Measurements from ENCODE around the gene RGS14.
A peak's percentile ranks its signal among the peaks of the same experiment; 100 is the strongest.

Gene RGS14

DNA sequence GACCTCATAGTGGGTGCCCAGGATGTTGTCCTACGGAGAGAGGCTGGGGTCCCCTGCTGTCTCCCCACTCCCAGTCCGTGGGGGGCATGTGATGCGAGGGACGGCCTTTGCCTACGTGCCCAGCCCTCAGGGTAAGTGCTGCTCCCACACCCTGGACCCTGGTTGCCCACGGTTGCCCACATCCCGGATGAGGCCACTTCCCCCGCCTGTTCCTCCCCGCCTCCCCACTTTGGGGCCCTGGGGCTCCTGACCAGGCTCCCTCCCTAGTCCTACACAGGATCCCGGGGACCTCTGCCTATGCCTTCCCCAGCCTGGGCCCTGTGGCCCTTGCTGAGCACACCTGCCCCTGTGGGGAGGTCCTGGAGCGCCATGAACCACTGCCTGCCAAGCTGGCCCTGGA is 28.0 kb downstream of the RGS14 start:
- no peak for DNase-seq

DNA sequence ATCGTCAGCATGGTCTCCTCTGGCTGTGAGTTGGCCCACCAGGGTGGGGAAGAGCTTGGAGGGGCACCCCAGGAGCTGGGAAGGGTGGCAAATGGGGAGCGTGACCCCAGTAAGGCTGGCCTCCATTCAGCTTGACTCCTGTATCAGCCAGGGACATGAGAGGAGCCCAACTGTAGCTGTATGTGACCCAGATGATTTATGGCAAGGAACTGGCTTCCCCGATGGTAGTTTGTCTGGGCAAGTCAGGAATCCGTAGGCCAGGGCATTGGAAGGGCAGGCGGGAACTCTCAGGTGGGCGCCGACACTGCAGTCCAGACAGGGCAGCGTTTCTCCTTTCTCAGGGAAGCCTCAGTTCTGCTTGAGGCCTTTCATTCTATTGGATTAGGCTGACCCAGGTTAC is 28.8 kb downstream of the RGS14 start:
- no peak for DNase-seq

DNA sequence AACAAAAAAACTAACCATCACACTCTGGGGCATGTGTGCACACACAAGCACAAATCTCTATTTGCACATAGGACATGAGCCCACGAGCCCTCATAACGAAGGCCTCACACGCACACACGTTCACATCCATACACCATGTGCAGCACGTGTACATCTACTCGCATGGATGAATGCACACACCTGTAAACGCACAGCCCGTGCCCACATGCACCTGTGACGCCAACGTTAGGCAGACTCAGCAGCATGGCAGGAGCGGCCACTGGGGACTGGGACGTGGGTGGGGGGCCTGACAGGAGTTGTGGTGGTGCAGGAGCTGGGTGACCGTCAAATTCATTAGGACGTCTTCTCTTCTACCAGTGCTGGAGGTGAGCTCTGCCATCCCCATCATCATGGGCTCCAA is 29.7 kb downstream of the RGS14 start:
- DNase-seq = no peak

DNA sequence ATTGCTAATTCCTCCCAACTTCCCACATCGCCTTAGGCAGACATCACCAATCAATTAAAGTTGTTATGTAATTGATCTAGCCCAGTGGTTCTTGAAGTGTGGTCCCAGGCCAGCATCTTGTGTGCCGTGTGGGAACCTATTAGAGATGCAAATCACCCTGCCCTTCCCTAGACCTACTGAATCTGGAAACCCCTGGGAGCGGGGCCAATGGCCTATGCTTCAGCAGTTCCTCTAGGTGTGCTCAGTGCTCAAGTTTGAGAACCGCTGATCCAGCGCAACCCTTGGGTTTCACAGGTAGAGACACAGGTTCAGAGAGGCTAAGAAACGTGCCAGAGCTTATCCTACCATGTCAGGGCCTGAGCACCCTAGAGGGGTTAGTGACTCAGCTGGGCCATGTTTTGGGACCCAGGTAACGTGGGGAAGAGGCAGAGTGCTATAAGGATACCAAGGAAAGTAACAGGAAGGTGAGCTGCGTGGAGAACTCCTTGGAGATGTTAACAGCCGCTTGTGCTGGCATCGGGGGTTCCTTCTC is 30.9 kb downstream of the RGS14 start:
- DNase-seq = no peak

DNA sequence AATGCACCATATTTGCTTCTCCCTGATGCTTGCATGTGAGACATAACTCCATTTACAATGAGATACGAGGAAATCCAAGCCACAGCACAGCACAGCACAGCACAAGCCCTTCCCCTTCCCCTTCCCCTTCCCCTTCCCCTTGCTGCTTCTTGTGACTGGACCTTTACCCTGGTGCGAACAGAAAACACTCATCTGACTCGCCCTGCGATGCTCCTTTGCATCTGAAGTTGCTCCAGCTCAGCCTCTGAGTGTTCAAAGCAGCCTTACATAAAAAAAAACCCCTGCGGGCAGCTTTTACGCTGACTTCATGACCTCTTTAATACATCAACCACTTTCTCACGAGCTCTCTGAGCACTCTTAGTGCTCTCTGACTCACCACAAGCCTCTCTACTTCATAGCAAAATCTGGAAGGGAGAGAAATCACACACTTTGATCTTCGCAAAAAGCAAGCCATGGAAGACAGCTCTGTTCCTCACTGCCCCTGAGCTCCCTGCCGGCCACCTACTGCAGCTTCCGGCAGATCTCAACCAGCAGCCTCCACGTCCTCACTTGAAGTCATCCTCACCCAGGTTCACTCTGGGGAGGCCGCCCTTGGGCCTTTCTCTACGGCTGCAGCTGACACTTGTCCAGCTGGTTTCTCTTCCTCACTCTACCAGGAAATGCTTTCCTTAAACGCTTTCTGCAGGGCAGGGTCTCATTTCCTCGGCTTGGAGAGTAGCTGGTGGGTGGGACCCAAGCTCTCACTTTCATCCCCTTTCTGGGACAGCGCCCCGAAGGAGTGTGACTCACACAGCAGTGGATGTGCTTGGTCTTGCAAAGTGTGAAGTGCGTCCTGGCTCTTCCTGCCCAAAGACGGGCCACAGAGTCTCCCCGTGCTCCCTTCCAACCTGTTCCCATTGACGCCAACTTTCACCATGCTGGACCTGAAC is 31.8 kb downstream of the RGS14 start:
- peak; percentile 93 for DNase-seq

DNA sequence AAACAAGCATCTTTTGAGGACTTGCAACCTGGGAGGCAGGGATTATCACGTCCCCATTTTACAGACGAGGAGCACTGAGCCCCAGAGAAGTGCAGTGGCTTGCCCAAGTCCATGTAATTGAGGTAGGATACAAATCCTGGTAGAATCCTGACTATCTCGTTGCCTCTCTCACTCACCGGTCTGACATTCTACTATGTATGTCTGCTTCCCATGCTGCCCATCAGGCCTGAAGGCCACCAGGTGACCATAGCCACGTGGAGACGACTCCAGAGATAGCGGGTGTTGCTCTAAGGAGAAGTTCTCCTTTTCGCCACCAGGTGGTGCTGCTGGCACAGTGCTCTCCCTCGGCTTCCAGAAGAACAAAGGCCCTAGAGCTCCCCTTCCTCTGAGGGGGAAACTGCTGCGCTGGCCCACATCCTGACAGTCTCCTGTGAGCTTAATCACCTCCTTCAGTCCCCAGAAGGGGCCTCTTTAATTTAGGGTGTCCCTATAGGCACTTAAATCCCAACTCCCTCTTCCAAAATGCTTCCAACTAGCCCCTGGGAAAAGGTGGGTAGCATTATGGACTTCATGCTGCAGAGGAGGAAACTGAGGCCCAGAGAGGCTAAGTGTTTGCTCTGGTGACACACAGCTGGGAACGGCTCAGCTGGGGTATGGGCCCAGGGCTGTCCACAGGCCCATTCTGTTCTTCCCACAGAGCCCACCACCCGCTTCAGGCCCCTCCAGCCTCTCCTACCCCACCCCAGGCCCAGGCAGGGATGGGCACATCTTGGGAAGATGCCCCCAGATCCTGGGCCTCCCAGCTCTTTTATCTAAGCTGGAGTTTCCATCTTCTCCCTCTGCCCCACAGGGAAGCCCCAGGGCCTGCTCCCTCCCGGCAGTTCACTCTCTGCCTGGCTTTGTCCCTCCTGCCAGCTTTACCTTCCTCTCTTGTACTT is 32.9 kb downstream of the RGS14 start:
- DNase-seq = peak; percentile 86

DNA sequence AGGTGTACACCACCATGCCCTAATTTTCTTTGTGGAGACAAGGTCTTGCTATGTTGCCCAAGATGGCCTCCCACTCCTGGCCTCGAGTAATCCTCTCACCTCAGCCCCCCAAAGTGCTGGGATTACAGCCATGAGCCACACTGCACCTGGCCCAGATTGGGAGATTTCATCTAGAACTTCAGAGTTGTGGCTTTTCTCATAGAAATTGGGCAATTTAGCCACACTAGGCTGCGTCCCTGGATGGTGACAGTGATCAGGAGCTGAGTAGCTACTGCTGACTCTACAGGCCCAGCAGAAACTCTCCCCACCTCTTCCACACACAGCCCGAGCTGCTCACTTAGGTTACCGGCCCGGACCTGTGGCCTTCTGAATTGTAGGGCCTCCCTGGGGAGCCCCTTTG is 35.0 kb downstream of the RGS14 start:
- DNase-seq = no peak

DNA sequence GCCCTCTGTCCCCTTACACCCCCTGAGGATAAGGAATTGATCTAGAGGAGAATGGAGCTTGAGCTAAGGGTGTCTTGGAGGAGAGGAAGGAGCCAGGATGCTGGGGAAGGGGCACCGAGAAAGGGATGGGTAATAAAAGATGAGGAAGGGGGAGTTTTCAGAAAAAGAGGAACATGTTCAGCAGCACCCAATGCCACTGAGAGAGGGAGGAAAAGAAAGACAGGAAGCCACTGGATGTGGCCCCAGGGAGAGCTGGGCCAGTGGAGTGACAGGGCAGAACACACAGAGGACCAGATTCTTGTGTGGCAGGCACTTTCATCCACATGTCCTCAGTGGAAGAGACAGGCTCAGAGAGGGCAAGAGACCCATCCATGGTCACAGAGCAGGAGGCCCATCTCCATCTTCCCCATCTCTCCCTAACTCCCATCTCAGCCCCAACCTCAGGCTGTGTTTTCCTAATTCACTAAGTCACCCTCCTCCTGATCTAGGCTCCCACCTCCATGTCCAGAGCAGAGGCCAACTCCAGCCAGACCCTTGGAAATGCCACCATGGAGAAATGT is 35.6 kb downstream of the RGS14 start:
- DNase-seq = peak; percentile 9

DNA sequence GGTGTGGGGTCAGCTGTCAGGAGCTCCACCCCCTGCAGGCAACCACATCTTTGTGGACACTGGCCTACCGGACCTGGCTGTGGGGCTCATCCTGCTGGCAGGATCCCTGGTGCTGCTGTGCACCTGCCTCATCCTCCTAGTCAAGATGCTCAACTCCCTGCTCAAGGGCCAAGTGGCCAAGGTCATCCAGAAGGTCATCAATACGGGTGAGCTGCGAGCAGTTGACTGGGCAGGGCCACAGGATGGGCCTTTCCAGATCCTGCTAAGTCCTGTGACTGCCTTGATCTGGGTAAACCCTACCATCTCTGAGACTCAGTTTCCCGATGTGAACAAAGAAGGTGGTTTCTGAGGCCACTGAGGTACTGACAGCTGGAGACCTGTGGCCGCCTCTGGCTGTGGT is 36.3 kb downstream of the RGS14 start:
- no peak for DNase-seq

DNA sequence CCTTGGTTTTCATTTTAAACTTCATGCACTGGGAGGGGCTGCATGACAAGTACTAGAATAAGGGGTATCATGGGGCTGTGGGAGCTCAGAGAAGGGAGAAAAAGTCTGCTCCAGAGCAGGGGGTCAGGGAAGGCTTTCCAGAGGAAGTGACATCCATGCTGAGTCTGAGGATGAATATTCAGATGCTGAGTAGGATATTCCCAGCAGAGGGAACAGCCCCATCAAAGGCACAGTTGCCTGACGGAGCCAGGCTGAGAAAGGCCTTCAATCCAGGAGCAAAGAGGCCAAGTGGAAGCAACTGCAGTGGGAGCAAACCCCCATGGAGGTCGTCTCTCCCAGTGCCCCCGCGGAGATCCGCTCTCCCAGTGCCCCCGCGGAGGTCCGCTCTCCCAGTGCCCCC is 38.4 kb downstream of the RGS14 start:
- no peak for DNase-seq

DNA sequence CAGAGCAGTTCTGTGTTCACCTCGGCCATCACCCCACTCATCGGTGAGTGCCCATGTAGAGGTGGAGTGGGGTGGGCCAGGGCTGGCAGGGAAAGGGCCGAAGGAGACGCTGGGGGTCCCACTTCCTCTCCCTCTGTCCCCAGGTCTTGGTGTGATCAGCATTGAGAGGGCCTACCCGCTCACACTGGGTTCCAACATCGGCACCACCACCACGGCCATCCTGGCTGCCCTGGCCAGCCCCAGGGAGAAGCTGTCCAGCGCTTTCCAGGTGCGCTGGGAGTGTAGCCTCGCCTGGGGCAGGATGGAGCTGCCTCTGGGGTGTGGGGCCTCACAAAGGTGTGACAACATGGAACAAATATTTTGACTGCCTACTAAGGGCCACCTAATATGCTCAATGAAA is 39.1 kb downstream of the RGS14 start:
- no peak for DNase-seq

DNA sequence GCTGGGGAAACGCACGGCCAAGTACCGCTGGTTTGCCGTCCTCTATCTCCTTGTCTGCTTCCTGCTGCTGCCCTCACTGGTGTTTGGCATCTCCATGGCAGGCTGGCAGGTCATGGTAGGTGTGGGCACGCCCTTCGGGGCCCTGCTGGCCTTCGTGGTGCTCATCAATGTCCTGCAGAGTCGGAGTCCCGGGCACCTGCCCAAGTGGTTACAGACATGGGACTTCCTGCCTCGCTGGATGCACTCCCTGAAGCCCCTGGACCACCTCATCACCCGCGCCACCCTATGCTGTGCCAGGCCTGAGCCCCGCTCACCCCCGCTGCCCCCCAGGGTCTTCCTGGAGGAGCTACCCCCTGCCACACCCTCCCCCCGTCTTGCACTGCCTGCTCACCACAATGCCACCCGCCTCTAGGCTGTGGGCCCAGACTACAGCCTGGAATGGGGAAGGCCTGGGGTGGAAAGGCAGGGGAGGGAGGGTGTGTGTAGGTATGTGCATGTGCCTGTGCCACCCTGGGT is 40.2 kb downstream of the RGS14 start:
- no peak for DNase-seq

DNA sequence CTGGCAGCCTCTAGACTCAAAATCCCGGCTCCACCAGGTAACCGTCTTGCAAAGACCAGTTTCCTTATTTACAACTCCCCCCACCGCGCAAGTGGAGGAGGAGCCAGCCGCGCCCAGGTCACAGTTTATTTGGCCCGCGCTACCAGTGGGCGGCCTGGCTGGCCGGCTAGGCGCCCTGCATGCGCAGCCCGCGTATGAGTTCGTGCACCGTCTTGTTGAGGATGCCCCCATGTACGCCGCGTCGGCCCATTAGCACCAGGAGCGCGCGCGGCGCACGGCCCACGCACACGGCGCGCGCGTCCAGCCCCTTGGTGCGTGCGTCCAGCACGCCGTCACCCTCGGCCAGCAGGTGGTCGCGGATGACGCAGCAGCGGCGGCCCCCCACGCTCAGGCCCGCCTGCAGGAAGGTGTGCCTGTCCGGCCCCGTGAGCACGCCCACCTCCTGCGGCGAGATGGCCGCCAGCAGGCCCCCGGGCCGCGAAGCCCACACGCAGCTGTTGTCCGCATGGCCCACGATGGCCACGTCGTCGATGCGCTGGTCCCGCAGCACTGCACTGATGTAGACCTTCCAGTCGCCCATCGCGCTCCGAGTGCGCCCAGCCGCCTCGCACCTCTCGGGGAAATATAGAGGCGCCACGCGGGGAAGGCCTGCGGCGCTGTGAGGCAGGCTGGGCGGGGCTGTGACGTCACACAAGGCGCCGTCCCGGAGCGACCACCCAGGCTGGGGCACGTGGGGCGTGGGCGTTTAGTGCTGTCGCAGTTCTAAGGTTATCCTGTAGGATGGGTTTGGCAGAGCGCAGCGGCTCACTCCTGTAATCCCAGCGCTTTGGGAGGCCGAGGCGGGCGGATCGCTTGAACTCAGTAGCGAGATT is 42.5 kb downstream of the RGS14 start, which contains the start of gene PFN3:
Gene PFN3 (minus strand): TSS at position 665 of the 872 bp plus-strand sequence. CDS start 85 bp downstream, at position 580.
- no peak for DNase-seq

DNA sequence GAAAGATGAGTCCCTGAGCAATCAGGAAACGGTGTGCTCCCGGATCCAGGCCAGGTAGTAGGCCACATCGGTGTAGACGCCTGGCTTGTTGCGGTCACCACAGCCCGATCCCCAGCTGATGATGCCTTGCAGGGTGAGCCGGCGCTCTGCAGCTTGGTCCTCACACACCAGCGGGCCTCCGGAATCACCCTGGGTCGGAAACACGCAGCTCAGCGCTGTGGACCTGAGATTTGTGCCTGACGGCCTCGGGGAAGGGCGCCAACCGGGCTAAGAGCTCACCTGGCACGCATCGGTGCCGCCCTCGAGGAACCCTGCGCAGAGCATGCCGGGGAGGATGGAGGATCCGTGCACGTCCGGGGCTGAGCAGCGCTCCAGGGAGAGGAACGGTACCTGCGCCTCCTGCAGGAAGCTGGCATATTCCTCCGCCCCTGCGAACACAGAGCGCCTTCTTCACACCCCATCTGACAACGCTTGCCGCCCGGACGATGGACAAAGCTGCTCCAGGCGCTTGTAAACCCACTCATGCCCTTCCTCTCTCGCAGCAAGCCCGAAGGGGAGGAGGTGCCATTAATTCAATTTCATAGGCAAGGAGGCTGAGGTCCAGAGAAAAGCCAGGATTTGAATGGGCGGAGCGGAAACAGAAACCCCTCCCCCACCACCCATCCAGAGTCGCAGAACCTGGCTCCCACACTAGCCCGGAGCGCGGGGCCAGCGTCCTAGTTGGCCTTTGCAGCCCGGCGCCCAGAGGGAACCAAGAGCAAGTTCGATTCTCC is 44.7 kb downstream of the RGS14 start:
- peak; percentile 43 for DNase-seq

DNA sequence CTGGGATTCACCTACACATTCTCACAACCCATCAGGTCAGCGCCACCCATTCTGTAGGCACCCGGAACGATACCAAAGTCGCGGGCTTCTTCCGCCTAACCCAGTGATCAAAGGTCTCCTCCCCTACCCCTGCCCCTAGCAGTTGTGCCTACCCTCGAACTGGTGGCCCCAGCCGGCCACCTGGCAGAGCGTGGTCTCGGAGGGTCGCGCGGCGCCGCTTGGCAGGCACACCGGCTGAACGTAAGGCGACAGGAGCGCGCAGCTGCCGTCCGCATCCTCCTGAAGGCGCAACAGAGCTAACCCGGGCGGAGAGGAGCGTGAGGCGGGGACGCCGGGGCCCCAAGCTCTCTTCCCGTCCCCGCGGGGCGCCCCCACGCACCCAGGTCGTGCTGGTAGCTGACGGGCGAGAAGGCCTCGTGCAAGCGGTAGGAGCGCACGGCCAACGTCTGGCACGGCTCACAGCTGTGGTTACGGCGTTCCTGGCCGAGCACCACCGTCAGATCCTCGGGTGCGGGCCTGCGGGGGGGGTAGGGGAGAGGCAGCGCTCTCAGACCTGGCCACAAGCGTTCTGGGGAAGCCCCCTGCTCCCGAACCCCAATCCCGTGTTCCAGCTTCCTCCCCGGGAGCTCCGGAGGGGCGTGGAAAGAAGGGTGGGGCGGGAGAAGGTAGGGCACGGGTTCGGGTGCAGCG is 45.5 kb downstream of the RGS14 start:
- DNase-seq = no peak

DNA sequence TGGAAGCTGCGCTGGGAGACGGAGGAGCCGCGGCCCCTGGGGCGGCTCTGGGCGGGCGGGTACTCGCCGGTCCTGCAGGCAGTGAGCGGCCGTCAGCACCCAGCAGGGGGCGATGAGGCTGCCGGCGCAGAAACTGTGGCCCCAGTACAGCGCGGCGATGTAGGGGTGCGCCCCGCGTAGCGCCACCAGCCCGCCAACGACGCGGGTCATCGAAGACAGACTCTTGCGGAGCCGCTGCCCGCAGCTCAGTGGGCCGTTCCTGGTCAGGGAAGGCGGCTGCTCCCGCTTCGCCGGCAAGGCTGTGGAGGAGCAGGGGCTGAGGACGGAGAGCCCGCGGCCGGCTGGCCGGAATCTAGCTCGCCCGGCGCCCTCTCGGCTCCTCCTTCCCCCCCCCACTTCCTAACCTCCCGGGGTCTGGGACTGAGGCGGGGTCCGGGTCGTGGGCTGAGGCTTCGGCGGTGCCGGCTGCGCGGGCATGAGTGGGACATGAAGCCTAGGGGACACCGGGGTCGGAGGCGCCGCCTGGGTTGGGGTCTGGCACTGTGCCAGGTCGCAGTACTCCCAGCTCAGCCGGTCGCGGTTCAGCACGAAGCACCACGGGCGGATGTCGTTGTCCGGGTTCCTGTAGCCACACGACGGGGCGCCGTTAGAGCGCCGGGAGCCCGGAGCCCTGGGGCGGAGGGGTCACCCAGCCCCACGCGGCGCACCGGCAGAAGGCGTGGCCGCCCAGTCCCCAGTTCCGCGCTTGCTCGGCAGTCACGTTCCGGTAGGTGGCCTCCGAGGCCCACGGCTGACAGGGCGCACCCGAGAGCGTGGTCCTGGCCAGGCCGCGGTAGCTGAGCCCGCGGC is 46.3 kb downstream of the RGS14 start:
- DNase-seq = peak; percentile 91

DNA sequence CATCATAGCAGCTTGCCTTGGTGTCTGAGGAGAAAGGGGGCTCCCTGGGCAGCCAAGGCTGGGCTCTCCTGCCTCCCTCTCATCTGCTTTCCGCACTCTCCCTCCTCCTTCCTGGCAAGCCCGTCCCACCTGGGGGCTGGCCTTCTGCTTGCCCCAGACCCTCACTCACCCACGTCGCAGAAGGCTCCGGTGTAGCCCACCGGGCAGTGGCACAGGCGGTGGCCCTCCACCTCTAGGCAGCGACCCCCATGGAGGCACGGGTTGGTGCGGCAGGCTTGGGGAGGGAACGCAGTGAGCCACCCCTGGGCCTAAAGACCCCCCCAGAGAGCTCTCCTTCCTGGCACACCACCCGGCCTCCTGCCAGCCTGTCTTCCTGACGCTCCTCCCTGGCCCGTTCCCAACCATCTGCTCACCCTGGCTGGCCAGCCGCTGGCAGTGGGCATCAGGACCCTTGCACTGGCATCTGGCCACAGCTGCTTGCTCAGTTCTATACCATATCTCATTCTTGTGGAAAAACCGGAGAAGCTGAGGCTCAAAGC is 47.0 kb downstream of the RGS14 start:
- DNase-seq = no peak

DNA sequence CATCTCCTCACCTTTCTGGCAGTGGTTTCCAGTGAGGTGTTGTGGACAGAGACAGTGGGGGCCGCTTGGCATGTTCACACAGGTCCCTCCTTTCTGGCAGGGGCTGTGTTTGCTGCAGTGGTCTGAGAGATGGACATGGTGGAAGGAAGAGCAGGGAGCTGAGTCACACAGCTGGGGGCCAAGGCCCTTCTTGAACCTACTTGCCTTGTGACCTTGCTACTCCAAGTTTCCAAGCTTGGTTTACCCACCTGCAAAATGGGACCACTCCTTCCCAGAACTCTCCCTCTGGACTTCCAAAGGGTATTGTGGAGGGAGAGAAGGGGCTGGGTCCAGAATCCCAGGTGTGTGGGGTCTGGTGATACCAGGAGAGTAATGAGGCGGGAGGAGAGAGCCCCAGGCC is 47.6 kb downstream of the RGS14 start:
- DNase-seq = no peak

DNA sequence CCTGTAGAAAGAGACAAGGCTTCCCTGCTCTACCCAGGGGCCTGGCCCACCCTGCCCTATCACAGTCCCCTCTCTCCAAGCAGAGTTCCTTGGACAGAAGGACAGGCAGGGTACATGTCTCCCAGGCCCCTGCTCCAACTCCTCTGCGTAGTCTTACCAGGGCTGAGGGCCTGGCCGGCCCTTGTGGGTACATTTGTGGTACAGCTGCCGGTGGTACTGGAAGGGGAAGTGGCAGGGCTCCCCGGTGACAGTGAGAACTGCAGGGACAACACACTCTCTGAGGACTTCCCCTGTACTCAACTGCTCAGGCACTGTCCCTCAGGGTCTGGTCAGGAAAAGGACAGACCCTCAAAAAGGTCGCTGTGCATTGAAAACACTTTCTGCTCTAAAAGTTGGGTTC is 48.1 kb downstream of the RGS14 start:
- peak; percentile 63 for DNase-seq
